Esophagus muscularis mucosa (tissue), 4 donors: Measurements from ENCODE around the gene EDC3. TPM values are rescaled to one million over a fixed set of nuclear protein-coding genes. Genes with fewer than 3 reads are reported as not detected.

Experiments
- DNase-seq: peaks from one replicate; pipeline ENCODE4 v3.0.0-alpha.2; 2017; ENCODE audit errors: extremely low spot score
- H3K27ac ChIP-seq, 4 donors: fragments of 200-600 bp; sonication (generic); replicated peaks in 1 of 4; 1 replicate in 3 of 4; 2 replicates in 1 of 4; pipeline ENCODE4 v1.5.1; 2016 to 2019; ENCODE audit warnings: mild to moderate bottlenecking in 1 of 4
- H3K27me3 ChIP-seq, 4 donors: fragments of 200-600 bp; sonication (generic); one replicate each; pipeline versions ENCODE4 v1.5.1 to v1.6.0; 2016 to 2019
- H3K36me3 ChIP-seq, 4 donors: fragments of 200-600 bp; sonication (generic); one replicate each; pipeline ENCODE4 v1.5.1; 2016 to 2019
- H3K4me1 ChIP-seq, 4 donors: fragments of 200-600 bp; sonication (generic); one replicate each; pipeline ENCODE4 v1.5.1; 2016 to 2019
- H3K4me3 ChIP-seq, 4 donors: fragments of 200-600 bp; sonication (generic); 1 replicate in 2 of 4; 2 replicates in 2 of 4; pipeline ENCODE4 v1.5.1; 2016 to 2019; ENCODE audit warnings: mild to moderate bottlenecking in 4 of 4, moderate library complexity in 1 of 4
- H3K9me3 ChIP-seq, 4 donors: fragments of 200-600 bp; sonication (generic); 1 replicate in 3 of 4; 2 replicates in 1 of 4; pipeline ENCODE4 v1.5.1; 2016 to 2019
- EP300 ChIP-seq: sonication (generic); formaldehyde crosslinking; IDR thresholded peaks from one replicate; pipeline ENCODE4 v1.6.1; 2017; ENCODE audit warnings: antibody characterized with exemption
- POLR2A ChIP-seq: fragments of 450-650 bp; IDR thresholded peaks from one replicate; pipeline ENCODE4 v1.6.1; 2017; ENCODE audit warnings: antibody characterized with exemption, moderate library complexity, mild to moderate bottlenecking, low read depth
- POLR2AphosphoS5 ChIP-seq, 2 donors: sonication (generic); formaldehyde crosslinking; IDR thresholded peaks; one replicate each; pipeline ENCODE4 v1.6.1; 2017; ENCODE audit warnings: antibody characterized with exemption in 2 of 2
- WGBS: methylation state at CpG from one replicate; pipeline ENCODE4 v1.1.5; 2018; 5-methylcytosine and 5-hydroxymethylcytosine counted together
- intact Hi-C: fragments of 100-400 bp; cut with DNase I; formaldehyde crosslinking; loops from one replicate; pipeline ENCODE4 v1.15.1; 2023
- total RNA-seq, 4 donors: library from RNA; depleted of rRNA; stranded (reverse); fragments of >200 nt; gene quantifications; one replicate each; pipeline versions ENCODE4 v1.1.0 to v1.2.1, GENCODE V29; 2016
- TF ChIP-seq, protein P1 (sequence below), 3 experiments: fragments of 200-600 bp in 2 of 3; fragments of 450-650 bp in 1 of 3; sonication (generic) in 2 of 3; IDR thresholded peaks; one replicate each; pipeline ENCODE4 v1.5.1; 2017 to 2019; ENCODE audit warnings: antibody characterized with exemption in 3 of 3, mild to moderate bottlenecking in 2 of 3, moderate library complexity in 1 of 3

The EDC3 gene
- total RNA-seq, 4 donors from 2014 or later, result 9.6 to 19.5 (median 17.9) TPM

- Histone ChIP-seq H3K9me3 (no peaks in the 10 kb centered on the region), H3K27me3 (peaks cover 0 to 31% (median 0%) of the 10 kb centered on the region in 4 donors), H3K4me3 (no peak overlapping the region), H3K27ac (no peak overlapping the region), H3K4me1 (peaks cover 11 to 20% (median 19%) of the 10 kb centered on the region in 4 donors), H3K36me3 (no peaks in the 10 kb centered on the region)
- 55% methylated on average over 1 of the region's 1 CpG for WGBS
- no peak for DNase-seq
- TF ChIP-seq POLR2A, result no peak
- intact Hi-C loops, result no loop called here
Observed at GRCh38 chr15:74723754-74724334, 28.0 kb upstream of the EDC3 start.

GRCh38 chr15:74723187-74723586 is 27.4 kb upstream of the EDC3 start:
- Histone ChIP-seq H3K27me3 (peaks cover 0 to 25% (median 0%) of the 10 kb centered on the region in 4 donors), H3K4me1 (peaks cover 11 to 20% (median 19%) of the 10 kb centered on the region in 4 donors), H3K27ac (no peak overlapping the region), H3K4me3 (no peak overlapping the region), H3K9me3 (no peaks in the 10 kb centered on the region), H3K36me3 (no peaks in the 10 kb centered on the region)
- no peak for DNase-seq
- intact Hi-C loops, result no loop called here
- TF ChIP-seq EP300 (no peak), POLR2A (no peak), POLR2AphosphoS5 (IDR thresholded peaks at IDR 0.05) (no peak)
- TF ChIP-seq, protein P1, sequence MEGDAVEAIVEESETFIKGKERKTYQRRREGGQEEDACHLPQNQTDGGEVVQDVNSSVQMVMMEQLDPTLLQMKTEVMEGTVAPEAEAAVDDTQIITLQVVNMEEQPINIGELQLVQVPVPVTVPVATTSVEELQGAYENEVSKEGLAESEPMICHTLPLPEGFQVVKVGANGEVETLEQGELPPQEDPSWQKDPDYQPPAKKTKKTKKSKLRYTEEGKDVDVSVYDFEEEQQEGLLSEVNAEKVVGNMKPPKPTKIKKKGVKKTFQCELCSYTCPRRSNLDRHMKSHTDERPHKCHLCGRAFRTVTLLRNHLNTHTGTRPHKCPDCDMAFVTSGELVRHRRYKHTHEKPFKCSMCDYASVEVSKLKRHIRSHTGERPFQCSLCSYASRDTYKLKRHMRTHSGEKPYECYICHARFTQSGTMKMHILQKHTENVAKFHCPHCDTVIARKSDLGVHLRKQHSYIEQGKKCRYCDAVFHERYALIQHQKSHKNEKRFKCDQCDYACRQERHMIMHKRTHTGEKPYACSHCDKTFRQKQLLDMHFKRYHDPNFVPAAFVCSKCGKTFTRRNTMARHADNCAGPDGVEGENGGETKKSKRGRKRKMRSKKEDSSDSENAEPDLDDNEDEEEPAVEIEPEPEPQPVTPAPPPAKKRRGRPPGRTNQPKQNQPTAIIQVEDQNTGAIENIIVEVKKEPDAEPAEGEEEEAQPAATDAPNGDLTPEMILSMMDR (IDR thresholded peaks at IDR 0.05), result no peak
- 65% methylated on average over 1 of the region's 1 CpG for WGBS

DNA sequence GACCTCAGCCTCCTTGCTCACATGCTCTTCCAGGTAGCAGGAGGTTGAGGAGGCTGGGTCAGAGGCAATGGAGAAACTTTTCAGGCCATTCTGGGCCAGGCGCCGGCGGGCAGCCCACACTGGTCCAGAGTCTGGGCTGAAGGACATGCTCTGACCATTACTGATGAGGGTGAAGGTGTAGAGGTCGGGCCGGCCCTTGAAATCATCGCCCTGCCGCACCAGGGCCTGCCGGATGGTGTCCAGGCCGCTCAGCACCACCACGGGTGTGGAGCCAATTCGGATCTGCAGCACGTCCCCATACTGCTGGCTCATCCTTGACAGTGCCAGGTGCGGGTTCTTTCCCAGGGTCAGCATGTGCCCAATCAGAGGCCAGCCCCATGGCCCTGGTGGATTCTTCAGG is 26.8 kb upstream of the EDC3 start:
- no peak overlapping the region for H3K4me3 ChIP-seq
- H3K9me3 ChIP-seq, result no peaks in the 10 kb centered on the region
- peaks cover 10 to 20% (median 19%) of the 10 kb centered on the region in 4 donors for H3K4me1 ChIP-seq
- peaks cover 0 to 21% (median 0%) of the 10 kb centered on the region in 4 donors for H3K27me3 ChIP-seq
- TF ChIP-seq POLR2A (no peak), EP300 (no peak), POLR2AphosphoS5 (IDR thresholded peaks at IDR 0.05) (no peak)
- TF ChIP-seq, protein P1 (IDR thresholded peaks at IDR 0.05), result no peak
- H3K27ac ChIP-seq, result no peak overlapping the region
- no peak for DNase-seq
- intact Hi-C loops, result no loop called here
- WGBS, result 89% methylated on average over 10 of the region's 13 CpGs
- H3K36me3 ChIP-seq, result no peaks in the 10 kb centered on the region

DNA sequence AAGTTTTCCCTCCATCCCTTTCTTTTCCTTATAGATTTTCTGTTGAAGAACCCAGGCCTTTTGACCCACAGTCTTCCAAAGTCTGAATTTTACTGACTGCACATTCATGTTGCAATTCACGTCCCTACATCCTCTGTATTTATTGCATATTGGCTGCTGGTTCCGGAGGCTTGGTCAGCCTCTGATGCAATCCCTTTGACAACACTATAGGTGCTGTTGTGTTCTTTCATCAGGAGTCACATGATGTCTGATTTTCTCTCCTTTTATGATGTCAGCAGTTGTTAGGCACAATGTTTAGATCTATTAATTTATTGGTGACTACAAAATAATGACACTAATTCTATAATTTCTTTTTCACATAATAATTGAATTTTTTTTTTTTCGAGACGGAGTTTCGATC is 20.8 kb upstream of the EDC3 start:
- Histone ChIP-seq H3K4me1 (no peaks in the 10 kb centered on the region), H3K27me3 (no peaks in the 10 kb centered on the region), H3K4me3 (no peak overlapping the region), H3K36me3 (no peaks in the 10 kb centered on the region), H3K9me3 (no peaks in the 10 kb centered on the region), H3K27ac (no peak overlapping the region)
- intact Hi-C loops, result no loop called here
- DNase-seq, result peak; percentile 19
- TF ChIP-seq EP300 (no peak), POLR2A (no peak), POLR2AphosphoS5 (IDR thresholded peaks at IDR 0.05) (no peak)
- TF ChIP-seq, protein P1 (IDR thresholded peaks at IDR 0.05), result no peak
- 78% methylated on average over 5 of the region's 5 CpGs for WGBS

DNA sequence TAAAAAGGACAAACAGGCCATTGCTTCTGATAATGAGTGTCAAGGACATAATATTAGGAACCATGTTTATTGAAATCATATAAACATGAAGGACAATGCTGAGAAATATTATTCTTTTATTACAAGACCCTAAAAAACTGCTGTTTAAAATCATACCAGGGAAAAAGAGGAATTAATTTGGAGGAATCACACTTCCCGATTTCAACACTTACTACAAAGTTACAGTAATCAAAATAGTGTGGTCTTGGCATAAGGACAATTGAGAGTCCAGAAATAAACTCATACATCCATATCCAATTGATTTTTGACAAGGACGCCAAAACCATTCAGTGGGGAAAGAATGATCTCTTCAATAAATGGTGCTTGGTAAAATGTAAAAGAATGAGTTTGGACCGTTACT is 16.5 kb upstream of the EDC3 start:
- Histone ChIP-seq H3K27me3 (peaks cover 0 to 15% (median 0%) of the 10 kb centered on the region in 4 donors), H3K36me3 (no peaks in the 10 kb centered on the region), H3K9me3 (no peaks in the 10 kb centered on the region), H3K27ac (no peak overlapping the region), H3K4me3 (no peak overlapping the region), H3K4me1 (no peaks in the 10 kb centered on the region)
- intact Hi-C loops, result no loop called here
- 70% methylated on average over 3 of the region's 3 CpGs for WGBS
- TF ChIP-seq POLR2A, result no peak
- no peak for TF ChIP-seq POLR2AphosphoS5 (IDR thresholded peaks at IDR 0.05)
- no peak for TF ChIP-seq EP300
- TF ChIP-seq, protein P1 (IDR thresholded peaks at IDR 0.05), result no peak
- no peak for DNase-seq
